WERI-Rb-1 (cell line): ENCODE measurements around the gene VAV2.
A peak's percentile ranks its signal among the peaks of the same experiment; 100 is the strongest.

Experiments
- DNase-seq: peaks from one replicate; pipeline ENCODE4 v3.0.0-alpha.2; 2020
- H3K27ac ChIP-seq: fragments of 250-450 bp; sonication (Bioruptor Pico); 2 replicates; pipeline ENCODE4 v1.5.1; 2020; ENCODE audit warnings: mild to moderate bottlenecking, moderate library complexity
- H3K27me3 ChIP-seq: fragments of 250-450 bp; sonication (Bioruptor Pico); 2 replicates; pipeline ENCODE4 v1.5.1; 2021; ENCODE audit warnings: mild to moderate bottlenecking, low read depth, moderate library complexity; ENCODE audit not compliant: insufficient read depth, severe bottlenecking
- H3K36me3 ChIP-seq: fragments of 250-450 bp; sonication (Bioruptor Pico); 2 replicates; pipeline ENCODE4 v1.5.1; 2020; ENCODE audit warnings: mild to moderate bottlenecking, moderate library complexity
- H3K4me3 ChIP-seq: 2 replicates; pipeline ENCODE4 v1.5.1; 2011; ENCODE audit warnings: low read depth, mild to moderate bottlenecking, control low read depth, low read length
- H3K9me3 ChIP-seq: fragments of 250-450 bp; sonication (Bioruptor Pico); 2 replicates; pipeline ENCODE4 v1.5.1; 2021; ENCODE audit warnings: mild to moderate bottlenecking, moderate library complexity; ENCODE audit not compliant: severe bottlenecking
- CTCF ChIP-seq: IDR thresholded peaks from 2 replicates; pipeline ENCODE4 v1.5.1; 2011; ENCODE audit warnings: low read depth, mild to moderate bottlenecking, control low read depth, inconsistent platforms, low read length

VAV2 gene

GRCh38 chr9:133770076-133770777, 221.9 kb downstream of the VAV2 start:
- peak; percentile 5 for DNase-seq
- Histone ChIP-seq H3K9me3 (peaks cover 14% of the 10 kb centered on the region), H3K4me3 (no peak overlapping the region), H3K36me3 (peaks cover 64% of the 10 kb centered on the region), H3K27ac (no peak overlapping the region), H3K27me3 (no peaks in the 10 kb centered on the region)
- no peak for TF ChIP-seq CTCF

GRCh38 chr9:133769511-133770075, 222.5 kb downstream of the VAV2 start:
- Histone ChIP-seq H3K36me3 (peaks cover 59% of the 10 kb centered on the region), H3K4me3 (no peak overlapping the region), H3K27me3 (no peaks in the 10 kb centered on the region), H3K9me3 (peaks cover 14% of the 10 kb centered on the region), H3K27ac (peak overlapping the region; percentile 51)
- DNase-seq = peak; percentile 10
- no peak for TF ChIP-seq CTCF

GRCh38 chr9:133768859-133769510, 223.1 kb downstream of the VAV2 start:
- peak; percentile 93 for TF ChIP-seq CTCF
- H3K36me3 ChIP-seq = peaks cover 58% of the 10 kb centered on the region
- H3K9me3 ChIP-seq = peaks cover 9% of the 10 kb centered on the region
- peak; percentile 99 for DNase-seq
- H3K27me3 ChIP-seq = no peaks in the 10 kb centered on the region
- no peak overlapping the region for H3K4me3 ChIP-seq
- peak overlapping the region; percentile 51 for H3K27ac ChIP-seq

- Histone ChIP-seq H3K27me3 (no peaks in the 10 kb centered on the region), H3K36me3 (peaks cover 56% of the 10 kb centered on the region), H3K27ac (no peak overlapping the region), H3K4me3 (no peak overlapping the region), H3K9me3 (peaks cover 8% of the 10 kb centered on the region)
- peak; percentile 5 for DNase-seq
- no peak for TF ChIP-seq CTCF
Measured at GRCh38 chr9:133768371-133768858, 223.7 kb downstream of the VAV2 start.

GRCh38 chr9:133767625-133768024, 224.5 kb downstream of the VAV2 start:
- H3K27ac ChIP-seq = no peak overlapping the region
- H3K9me3 ChIP-seq = peaks cover 8% of the 10 kb centered on the region
- H3K36me3 ChIP-seq = peaks cover 54% of the 10 kb centered on the region
- TF ChIP-seq CTCF = no peak
- H3K27me3 ChIP-seq = no peaks in the 10 kb centered on the region
- DNase-seq = peak; percentile 2
- H3K4me3 ChIP-seq = no peak overlapping the region
